T-helper 2 cell treated with Interferon-gamma antibody and Interleukin-4, amounts not matched to agents 5 μg/mL and 100 μg/mL, for 36 hours (primary cell): ENCODE measurements around the gene DGAT2L6.
"Not testable (repeated sequence)": the region's sequence is repeated elsewhere in the genome, so short reads cannot be mapped to it uniquely, and the experiment has no call there.

Experiments
- DNase-seq: peaks from one replicate; pipeline ENCODE4 v3.0.0; 2021; ENCODE audit warnings: low spot score
- H3K27ac Mint-ChIP-seq: one replicate; pipeline ENCODE4 v1.8.0; 2021; ENCODE audit warnings: mild to moderate bottlenecking, mixed read lengths
- H3K27me3 Mint-ChIP-seq: one replicate; pipeline ENCODE4 v1.8.0; 2021; ENCODE audit warnings: low read depth, mixed read lengths
- H3K36me3 Mint-ChIP-seq: one replicate; pipeline ENCODE4 v1.8.0; 2021; ENCODE audit warnings: low read depth, mixed read lengths
- H3K4me1 Mint-ChIP-seq: one replicate; pipeline ENCODE4 v1.8.0; 2021; ENCODE audit warnings: low read depth, mixed read lengths
- H3K4me3 Mint-ChIP-seq: one replicate; pipeline ENCODE4 v1.8.0; 2022; ENCODE audit warnings: mild to moderate bottlenecking, moderate library complexity, mixed read lengths
- H3K9me3 Mint-ChIP-seq: one replicate; pipeline ENCODE4 v1.8.0; 2021; ENCODE audit warnings: mixed read lengths

DGAT2L6 gene

DNA sequence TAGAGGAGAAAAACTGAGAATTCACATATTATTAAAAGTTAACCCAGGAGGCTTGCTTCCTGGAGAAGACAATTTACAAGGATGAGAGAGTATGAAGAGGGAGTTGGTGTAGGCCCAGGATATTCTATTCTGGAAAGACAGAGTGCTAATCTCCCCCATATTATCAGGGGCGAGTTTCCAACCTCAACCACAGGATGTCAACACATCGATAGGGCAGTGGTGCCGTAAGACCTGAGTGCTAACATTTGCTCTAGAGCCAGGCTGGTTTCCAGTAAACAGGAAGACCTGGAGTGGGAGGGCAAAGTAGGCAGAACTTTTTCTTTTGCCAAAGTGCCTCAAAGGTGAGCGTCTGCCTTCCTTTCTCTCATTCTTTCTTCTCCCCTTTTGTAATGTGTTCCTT, 54.4 kb downstream of the DGAT2L6 start:
- no peaks in the 10 kb centered on the region for H3K27me3 Mint-ChIP-seq
- peaks cover 3% of the 10 kb centered on the region for H3K4me1 Mint-ChIP-seq
- H3K4me3 Mint-ChIP-seq, result no peak overlapping the region
- no peaks in the 10 kb centered on the region for H3K9me3 Mint-ChIP-seq
- DNase-seq, result no peak
- no peak overlapping the region for H3K27ac Mint-ChIP-seq
- no peaks in the 10 kb centered on the region for H3K36me3 Mint-ChIP-seq

DNA sequence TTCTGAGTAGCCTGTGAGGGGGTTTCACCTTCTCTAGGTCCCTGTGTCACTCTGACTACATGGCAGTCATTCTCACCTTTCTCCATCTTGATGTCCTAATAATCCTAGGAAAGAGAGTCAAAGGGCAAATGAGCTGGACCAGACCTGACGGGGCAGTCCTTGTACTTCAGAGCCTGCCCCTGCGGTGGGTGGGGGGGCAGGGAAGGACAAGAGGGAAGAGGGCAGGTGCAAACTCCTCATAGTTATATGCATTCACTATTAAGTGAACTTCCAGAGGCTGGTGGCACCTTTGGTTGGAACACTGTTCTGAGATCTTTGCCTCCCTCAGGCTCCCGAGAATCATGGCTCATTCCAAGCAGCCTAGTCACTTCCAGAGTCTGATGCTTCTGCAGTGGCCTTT, 57.1 kb downstream of the DGAT2L6 start, which contains the start of gene AWAT1:
Gene AWAT1 (plus strand): TSS at position 301 of the 400 bp plus-strand sequence. CDS start 41 bp downstream, at position 342.
- H3K9me3 Mint-ChIP-seq, result no peaks in the 10 kb centered on the region
- DNase-seq, result no peak
- H3K27ac Mint-ChIP-seq, result no peak within 1 kb of the TSS
- no peaks in the 10 kb centered on the region for H3K36me3 Mint-ChIP-seq
- no peak within 1 kb of the TSS for H3K4me3 Mint-ChIP-seq
- no peaks in the 10 kb centered on the region for H3K27me3 Mint-ChIP-seq
- peaks cover 3% of the 10 kb centered on the region for H3K4me1 Mint-ChIP-seq

DNA sequence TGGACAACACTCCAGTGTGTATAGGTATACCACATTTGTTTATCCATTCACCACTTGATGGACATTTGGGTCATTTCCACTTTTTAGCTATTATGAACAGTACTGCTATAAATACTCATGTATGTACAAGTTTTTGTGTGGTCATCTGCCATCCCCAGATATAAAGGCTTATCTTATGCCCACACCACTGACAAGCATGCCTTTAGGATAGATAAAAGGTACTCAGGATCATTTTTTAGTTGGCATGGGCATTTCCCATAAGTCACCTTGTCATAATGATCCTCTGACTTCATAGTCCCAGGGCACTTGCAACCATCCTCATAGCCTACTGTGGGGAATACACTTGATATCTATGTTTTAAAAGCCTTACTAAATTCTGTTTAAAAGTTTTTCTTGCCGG, 63.5 kb downstream of the DGAT2L6 start:
- Mint-ChIP-seq H3K27me3 (no peaks in the 10 kb centered on the region), H3K27ac (no peak overlapping the region), H3K9me3 (no peaks in the 10 kb centered on the region), H3K4me1 (no peaks in the 10 kb centered on the region), H3K36me3 (no peaks in the 10 kb centered on the region), H3K4me3 (no peak overlapping the region)
- DNase-seq, result no peak

DNA sequence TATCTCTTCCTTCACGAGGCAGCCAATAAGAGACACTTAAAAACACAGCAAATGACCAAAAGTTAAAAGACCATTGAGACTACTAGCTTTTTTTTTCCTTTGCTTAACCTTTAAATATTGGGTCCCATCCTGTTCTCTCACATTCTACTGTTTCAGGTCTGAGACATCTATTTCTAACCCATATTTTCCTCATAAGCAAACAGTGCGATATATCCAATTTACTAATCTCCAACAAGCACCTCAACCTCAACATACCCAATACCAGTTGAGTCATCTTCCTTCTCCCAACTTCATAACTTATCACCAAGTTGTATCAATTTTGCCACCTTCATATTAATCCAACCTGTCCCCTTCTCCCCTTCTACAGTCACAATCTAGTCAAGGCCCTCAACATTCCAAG, 64.2 kb downstream of the DGAT2L6 start:
- Mint-ChIP-seq H3K27ac (no peak overlapping the region), H3K4me3 (no peak overlapping the region), H3K27me3 (no peaks in the 10 kb centered on the region)

DNA sequence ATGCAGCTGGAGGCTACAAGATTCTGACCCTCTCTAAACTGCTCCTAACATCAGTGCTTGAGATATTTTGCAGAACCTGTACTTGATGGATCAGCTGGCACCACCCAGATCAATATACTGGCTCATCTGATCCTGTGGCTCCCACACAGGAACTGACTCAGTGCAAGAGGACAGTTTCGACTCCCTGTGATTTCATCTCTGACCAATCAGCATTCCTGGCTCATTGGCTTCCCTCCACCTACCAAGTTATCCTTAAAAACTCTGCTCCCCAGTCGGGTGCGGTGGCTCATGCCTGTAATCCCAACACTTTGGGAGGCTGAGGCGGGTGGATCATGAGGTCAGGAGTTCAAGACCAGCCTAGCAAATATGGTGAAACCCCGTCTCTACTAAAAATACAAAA, 66.3 kb downstream of the DGAT2L6 start:
- H3K4me1 Mint-ChIP-seq, H3K27me3 Mint-ChIP-seq, H3K36me3 Mint-ChIP-seq, H3K4me3 Mint-ChIP-seq, DNase-seq, H3K27ac Mint-ChIP-seq, H3K9me3 Mint-ChIP-seq: not testable (repeated sequence)

More for the DNA sequence above, 64.2 kb downstream of the DGAT2L6 start:
- H3K9me3 Mint-ChIP-seq, result no peaks in the 10 kb centered on the region
- H3K4me1 Mint-ChIP-seq, result no peaks in the 10 kb centered on the region
- no peak for DNase-seq
- H3K36me3 Mint-ChIP-seq, result no peaks in the 10 kb centered on the region

DNA sequence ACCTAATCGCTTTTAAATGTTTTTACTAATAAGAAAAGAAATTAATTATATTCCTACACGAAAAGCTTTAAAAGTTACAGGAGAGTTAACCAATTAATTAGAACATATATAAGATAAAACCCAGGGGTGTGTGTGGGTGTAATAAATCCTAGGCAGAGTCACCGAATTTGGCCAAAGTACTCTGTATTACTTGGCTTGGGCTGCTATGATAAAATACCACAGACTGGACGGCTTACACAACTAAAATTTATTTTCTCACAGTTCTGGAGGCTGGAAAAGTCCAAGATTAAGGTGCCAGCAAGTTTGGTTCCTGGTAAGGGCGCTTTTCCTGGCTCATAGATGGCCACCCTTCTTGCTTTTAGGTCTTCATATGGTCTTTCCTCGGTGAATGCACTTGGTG, 67.6 kb downstream of the DGAT2L6 start:
- no peak overlapping the region for H3K4me3 Mint-ChIP-seq
- H3K36me3 Mint-ChIP-seq, result no peaks in the 10 kb centered on the region
- DNase-seq, result no peak
- no peak overlapping the region for H3K27ac Mint-ChIP-seq
- H3K27me3 Mint-ChIP-seq, result no peaks in the 10 kb centered on the region
- H3K9me3 Mint-ChIP-seq, result no peaks in the 10 kb centered on the region
- H3K4me1 Mint-ChIP-seq, result no peaks in the 10 kb centered on the region

DNA sequence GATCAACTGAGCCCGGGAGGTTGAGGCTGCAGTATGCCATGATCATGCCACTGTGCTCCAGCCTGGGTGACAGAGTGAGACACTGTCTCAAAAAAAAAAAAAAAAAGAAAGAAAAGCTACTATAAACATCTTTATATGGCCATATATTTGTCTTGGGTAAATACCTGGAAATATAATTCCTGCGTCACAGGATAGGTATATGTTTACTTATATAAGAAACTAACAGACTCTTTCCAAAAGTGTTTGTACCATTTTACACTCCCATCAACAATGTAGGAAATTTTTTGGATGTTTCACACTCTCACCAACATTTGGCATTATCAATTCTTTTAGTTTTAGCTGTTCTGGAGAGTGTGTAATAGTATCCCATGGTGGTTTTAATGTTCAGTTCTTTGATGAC, 70.0 kb downstream of the DGAT2L6 start:
- Mint-ChIP-seq H3K4me1 (no peaks in the 10 kb centered on the region), H3K27ac (no peak overlapping the region), H3K4me3 (no peak overlapping the region), H3K27me3 (no peaks in the 10 kb centered on the region), H3K9me3 (no peaks in the 10 kb centered on the region), H3K36me3 (no peaks in the 10 kb centered on the region)
- DNase-seq, result no peak

DNA sequence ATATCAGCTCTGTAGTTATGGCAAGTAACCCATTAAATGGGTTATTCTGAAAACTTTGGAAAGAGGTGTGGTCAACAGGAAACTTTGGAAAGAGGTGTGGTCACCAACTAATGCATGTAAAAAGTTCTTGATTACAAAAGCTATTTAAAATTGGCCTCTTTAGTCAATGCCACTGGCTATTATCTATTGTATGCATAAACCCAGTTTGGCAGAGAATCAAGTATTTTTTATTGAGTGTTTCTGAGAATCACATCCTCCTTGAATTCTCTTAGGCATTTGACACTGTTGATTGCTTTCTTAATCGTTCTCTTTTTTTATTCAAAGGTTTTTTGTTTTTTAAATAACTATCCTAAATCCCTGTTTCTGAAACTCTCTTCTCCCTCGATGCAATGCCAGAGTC, 75.2 kb downstream of the DGAT2L6 start:
- no peak overlapping the region for H3K4me3 Mint-ChIP-seq
- H3K36me3 Mint-ChIP-seq, result peaks cover 1% of the 10 kb centered on the region
- H3K27me3 Mint-ChIP-seq, result no peaks in the 10 kb centered on the region

DNA sequence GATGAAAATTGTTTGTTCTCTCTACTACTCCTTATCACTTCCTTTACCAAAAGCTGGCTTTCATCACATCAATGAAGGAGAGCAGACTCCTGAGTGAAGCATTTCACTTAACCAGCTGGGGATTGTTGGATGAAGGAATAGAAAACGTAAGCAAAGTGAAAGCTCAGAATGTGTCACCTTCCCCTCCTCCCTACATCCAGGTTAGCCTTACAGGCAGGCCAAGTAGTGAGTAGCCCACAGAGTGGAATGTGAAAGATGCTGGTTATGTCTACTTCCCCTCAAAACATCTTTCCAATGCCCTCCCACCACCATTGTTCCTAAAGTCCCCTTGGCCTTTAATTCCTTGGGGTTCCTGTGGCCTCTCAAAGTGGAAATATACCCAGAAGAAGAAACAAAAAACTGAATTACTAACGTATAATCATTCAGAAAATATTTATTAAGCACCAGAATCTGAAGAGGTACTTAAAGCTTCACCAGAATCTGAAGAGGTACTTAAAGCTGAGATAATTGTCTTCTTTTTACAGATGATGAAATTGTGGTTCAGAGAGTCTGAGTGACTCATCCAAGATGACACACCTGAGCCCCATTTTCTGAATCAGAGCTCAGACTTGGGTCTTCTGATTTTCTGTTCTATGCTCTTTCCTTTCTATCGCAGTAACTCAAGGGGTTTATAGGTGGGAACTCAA, 76.2 kb downstream of the DGAT2L6 start:
- Mint-ChIP-seq H3K4me1 (peaks cover 3% of the 10 kb centered on the region), H3K4me3 (no peak overlapping the region), H3K36me3 (peaks cover 1% of the 10 kb centered on the region), H3K27ac (no peak overlapping the region), H3K27me3 (no peaks in the 10 kb centered on the region), H3K9me3 (no peaks in the 10 kb centered on the region)
- no peak for DNase-seq

More for the DNA sequence above, 75.2 kb downstream of the DGAT2L6 start:
- Mint-ChIP-seq H3K9me3 (no peaks in the 10 kb centered on the region), H3K27ac (no peak overlapping the region), H3K4me1 (peaks cover 3% of the 10 kb centered on the region)
- DNase-seq, result no peak

DNA sequence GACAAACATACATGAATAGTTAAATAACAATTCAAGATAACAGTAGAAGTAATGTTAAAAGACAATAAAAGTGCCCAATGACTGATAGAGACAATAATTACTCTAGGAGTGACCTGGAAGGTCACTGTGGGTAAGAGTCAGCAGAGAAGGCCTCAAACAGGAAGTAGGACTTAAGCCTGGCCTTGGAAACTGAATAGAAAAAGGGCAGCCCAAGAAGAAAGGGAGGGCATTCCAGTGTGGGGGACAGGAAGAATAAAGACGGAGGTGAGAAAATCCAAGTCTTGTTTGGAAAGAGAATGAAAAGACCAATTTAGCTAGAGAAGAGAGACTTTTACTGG, 76.7 kb downstream of the DGAT2L6 start:
- no peaks in the 10 kb centered on the region for H3K9me3 Mint-ChIP-seq
- H3K27me3 Mint-ChIP-seq, result no peaks in the 10 kb centered on the region
- H3K4me3 Mint-ChIP-seq, result no peak overlapping the region
- DNase-seq, result no peak
- no peak overlapping the region for H3K27ac Mint-ChIP-seq
- H3K36me3 Mint-ChIP-seq, result peaks cover 1% of the 10 kb centered on the region
- peaks cover 3% of the 10 kb centered on the region for H3K4me1 Mint-ChIP-seq

DNA sequence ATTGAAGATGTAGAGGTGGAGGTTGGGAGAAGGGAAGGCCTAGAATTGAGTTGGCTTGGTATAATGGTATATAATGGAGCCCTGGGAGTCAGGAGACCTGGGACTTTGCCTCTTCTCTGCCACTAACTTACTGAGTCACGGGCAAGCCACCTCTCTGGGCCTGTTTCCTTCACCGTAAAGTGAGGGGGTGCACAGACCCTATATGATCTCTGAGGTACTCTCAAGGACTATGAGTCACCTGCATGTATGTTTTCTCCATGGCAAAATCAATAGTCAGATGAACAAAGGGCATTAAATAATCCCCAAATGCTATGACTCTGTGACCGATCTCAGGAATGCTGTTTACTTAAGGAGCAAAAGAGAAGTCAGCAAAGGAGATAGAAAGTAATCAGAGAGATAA, 77.6 kb downstream of the DGAT2L6 start:
- no peaks in the 10 kb centered on the region for H3K27me3 Mint-ChIP-seq

More for the DNA sequence above, 77.6 kb downstream of the DGAT2L6 start:
- DNase-seq, result no peak
- H3K9me3 Mint-ChIP-seq, result no peaks in the 10 kb centered on the region
- H3K4me1 Mint-ChIP-seq, result peaks cover 3% of the 10 kb centered on the region
- no peak overlapping the region for H3K4me3 Mint-ChIP-seq
- H3K27ac Mint-ChIP-seq, result no peak overlapping the region
- peaks cover 1% of the 10 kb centered on the region for H3K36me3 Mint-ChIP-seq
